OCI-LY7 (cell line): ENCODE data around the gene BAX. TPM values are rescaled to one million over a fixed set of nuclear protein-coding genes. Genes with fewer than 3 reads are reported as not detected.

Experiments used
- BruUV-seq: library from RNA; stranded (reverse); fragments of 400-500 nt; replicated peaks from 2 replicates; lab custom pipeline; 2021; lab: Mats Ljungman, UMichigan
- CTCF ChIA-PET: fragments of 300-600 bp; sonication (Branson Sonifier 250); formaldehyde crosslinking; loops from one replicate; lab custom pipeline; 2022; ENCODE audit warnings: antibody characterized with exemption; ENCODE audit not compliant: unreplicated experiment; lab: Charles Lee
- POLR2A ChIA-PET: fragments of 300-600 bp; sonication (Branson Sonifier 250); formaldehyde crosslinking; loops from one replicate; lab custom pipeline; 2022; ENCODE audit warnings: antibody characterized with exemption; lab: Charles Lee
- DNase-seq: peaks from one replicate; pipeline ENCODE4 v3.0.0-alpha.2; 2015; ENCODE audit warnings: low spot score
- H2AFZ ChIP-seq: fragments of 200-600 bp; sonication (generic), shearing (Covaris generic); 2 replicates; pipeline ENCODE4 v1.6.1; 2014; ENCODE audit warnings: mild to moderate bottlenecking, antibody characterized with exemption, low read length, moderate library complexity
- H3K27ac ChIP-seq: fragments of 200-600 bp; sonication (generic); 2 replicates; pipeline ENCODE4 v1.5.1; 2014; ENCODE audit warnings: mixed run types, low read depth, mild to moderate bottlenecking, moderate library complexity, low read length, inconsistent platforms; ENCODE audit not compliant: poor library complexity, severe bottlenecking
- H3K36me3 ChIP-seq: fragments of 200-600 bp; sonication (generic); 2 replicates; pipeline ENCODE4 v1.6.1; 2014; ENCODE audit warnings: mild to moderate bottlenecking, antibody characterized with exemption, low read length, moderate library complexity, mixed read lengths; ENCODE audit not compliant: insufficient read depth
- H3K4me1 ChIP-seq: fragments of 200-600 bp; sonication (generic); 2 replicates; pipeline ENCODE4 v1.5.1; 2014; ENCODE audit warnings: mild to moderate bottlenecking, low read length; ENCODE audit not compliant: insufficient read depth, poor library complexity, severe bottlenecking
- H3K4me2 ChIP-seq: fragments of 200-600 bp; sonication (generic); 2 replicates; pipeline ENCODE4 v1.6.1; 2014; ENCODE audit warnings: mild to moderate bottlenecking, low read length
- H3K4me3 ChIP-seq: fragments of 200-600 bp; sonication (generic); 2 replicates; pipeline ENCODE4 v1.5.1; 2014; ENCODE audit warnings: mild to moderate bottlenecking, low read depth, low read length; ENCODE audit not compliant: poor library complexity, severe bottlenecking
- H3K79me2 ChIP-seq: fragments of 200-600 bp; sonication (generic); 2 replicates; pipeline ENCODE4 v1.6.1; 2016; ENCODE audit warnings: low read depth, mild to moderate bottlenecking, low read length, moderate library complexity, mixed read lengths; ENCODE audit not compliant: insufficient read depth
- H3K9me2 ChIP-seq: fragments of 200-600 bp; sonication (generic); 2 replicates; pipeline ENCODE4 v1.6.1; 2016; ENCODE audit warnings: mild to moderate bottlenecking, low read length, mixed read lengths; ENCODE audit not compliant: insufficient read depth
- H3K9me3 ChIP-seq: fragments of 200-600 bp; sonication (generic); 2 replicates; pipeline ENCODE4 v1.6.1; 2014; ENCODE audit warnings: mild to moderate bottlenecking, mixed run types, low read length, mixed read lengths
- H4K20me1 ChIP-seq: fragments of 200-600 bp; sonication (generic); 2 replicates; pipeline ENCODE4 v1.6.1; 2014; ENCODE audit warnings: mild to moderate bottlenecking, antibody characterized with exemption, low read length, moderate library complexity, mixed read lengths; ENCODE audit not compliant: insufficient read depth
- EZH2phosphoT487 ChIP-seq: fragments of 200-600 bp; sonication (generic); IDR thresholded peaks from 2 replicates; pipeline ENCODE4 v1.6.1; 2018; ENCODE audit warnings: low read depth, borderline replicate concordance, mild to moderate bottlenecking, mixed run types, antibody characterized with exemption, low read length, moderate library complexity, mixed read lengths
- intact Hi-C: fragments of 100-400 bp; cut with micrococcal nuclease; formaldehyde crosslinking; loops from one replicate; pipeline ENCODE4 v1.10.0; 2022; ENCODE audit not compliant: unreplicated experiment
- total RNA-seq, 2 experiments: library from RNA; depleted of rRNA in 1 of 2; stranded (reverse); fragments of >200 nt in 1 of 2; shearing (Covaris generic) in 1 of 2; gene quantifications; 2 replicates each; pipeline ENCODE4 v1.2.3, GENCODE V29; 2014 to 2022
- TF ChIP-seq, protein P1 (sequence below): fragments of 200-600 bp; sonication (generic); conservative IDR thresholded peaks from 2 replicates; pipeline ENCODE4 v1.5.1; 2014; ENCODE audit warnings: mild to moderate bottlenecking, antibody characterized with exemption, low read length, moderate library complexity, mixed read lengths

Gene BAX
- total RNA-seq, 2 experiments from 2014 or later = 83.9 to 95.2 TPM

GRCh38 chr19:48947258-48947542 lies 7.5 kb upstream of the BAX start:
- Histone ChIP-seq H3K4me2 (no peak overlapping the region), H3K27ac (no peak overlapping the region), H3K4me1 (no peaks in the 10 kb centered on the region), H3K79me2 (no peaks in the 10 kb centered on the region), H3K36me3 (no peaks in the 10 kb centered on the region), H3K4me3 (no peak overlapping the region), H3K9me3 (peaks cover 13% of the 10 kb centered on the region), H3K9me2 (no peaks in the 10 kb centered on the region), H2AFZ (no peak overlapping the region), H4K20me1 (no peaks in the 10 kb centered on the region)
- intact Hi-C loops = no loop called here
- no TSS peak for BruUV-seq
- DNase-seq = no peak
- POLR2A ChIA-PET = no interaction called here
- CTCF ChIA-PET = no interaction called here
- TF ChIP-seq, protein P1, sequence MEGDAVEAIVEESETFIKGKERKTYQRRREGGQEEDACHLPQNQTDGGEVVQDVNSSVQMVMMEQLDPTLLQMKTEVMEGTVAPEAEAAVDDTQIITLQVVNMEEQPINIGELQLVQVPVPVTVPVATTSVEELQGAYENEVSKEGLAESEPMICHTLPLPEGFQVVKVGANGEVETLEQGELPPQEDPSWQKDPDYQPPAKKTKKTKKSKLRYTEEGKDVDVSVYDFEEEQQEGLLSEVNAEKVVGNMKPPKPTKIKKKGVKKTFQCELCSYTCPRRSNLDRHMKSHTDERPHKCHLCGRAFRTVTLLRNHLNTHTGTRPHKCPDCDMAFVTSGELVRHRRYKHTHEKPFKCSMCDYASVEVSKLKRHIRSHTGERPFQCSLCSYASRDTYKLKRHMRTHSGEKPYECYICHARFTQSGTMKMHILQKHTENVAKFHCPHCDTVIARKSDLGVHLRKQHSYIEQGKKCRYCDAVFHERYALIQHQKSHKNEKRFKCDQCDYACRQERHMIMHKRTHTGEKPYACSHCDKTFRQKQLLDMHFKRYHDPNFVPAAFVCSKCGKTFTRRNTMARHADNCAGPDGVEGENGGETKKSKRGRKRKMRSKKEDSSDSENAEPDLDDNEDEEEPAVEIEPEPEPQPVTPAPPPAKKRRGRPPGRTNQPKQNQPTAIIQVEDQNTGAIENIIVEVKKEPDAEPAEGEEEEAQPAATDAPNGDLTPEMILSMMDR = no peak

DNA sequence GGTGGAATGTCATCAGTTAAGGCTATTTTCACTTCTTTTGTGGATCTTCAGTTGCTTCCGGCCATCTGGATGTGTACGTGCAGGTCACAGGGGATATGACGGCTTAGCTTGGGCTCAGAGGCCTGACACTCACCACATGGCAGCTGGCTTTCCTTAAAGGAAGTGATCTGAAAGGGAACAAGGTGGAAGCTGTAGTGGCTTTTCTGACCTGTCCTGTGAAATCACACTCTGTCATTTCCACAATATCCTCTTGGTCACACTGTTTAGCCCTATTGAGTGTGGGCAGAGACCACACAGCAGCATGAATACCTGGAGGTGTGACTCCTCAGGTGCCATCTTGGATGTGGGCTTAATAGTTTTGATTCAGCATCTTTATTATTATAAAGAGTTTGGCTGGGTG lies 4.5 kb upstream of the BAX start:
- CTCF ChIA-PET = no interaction called here

DNA sequence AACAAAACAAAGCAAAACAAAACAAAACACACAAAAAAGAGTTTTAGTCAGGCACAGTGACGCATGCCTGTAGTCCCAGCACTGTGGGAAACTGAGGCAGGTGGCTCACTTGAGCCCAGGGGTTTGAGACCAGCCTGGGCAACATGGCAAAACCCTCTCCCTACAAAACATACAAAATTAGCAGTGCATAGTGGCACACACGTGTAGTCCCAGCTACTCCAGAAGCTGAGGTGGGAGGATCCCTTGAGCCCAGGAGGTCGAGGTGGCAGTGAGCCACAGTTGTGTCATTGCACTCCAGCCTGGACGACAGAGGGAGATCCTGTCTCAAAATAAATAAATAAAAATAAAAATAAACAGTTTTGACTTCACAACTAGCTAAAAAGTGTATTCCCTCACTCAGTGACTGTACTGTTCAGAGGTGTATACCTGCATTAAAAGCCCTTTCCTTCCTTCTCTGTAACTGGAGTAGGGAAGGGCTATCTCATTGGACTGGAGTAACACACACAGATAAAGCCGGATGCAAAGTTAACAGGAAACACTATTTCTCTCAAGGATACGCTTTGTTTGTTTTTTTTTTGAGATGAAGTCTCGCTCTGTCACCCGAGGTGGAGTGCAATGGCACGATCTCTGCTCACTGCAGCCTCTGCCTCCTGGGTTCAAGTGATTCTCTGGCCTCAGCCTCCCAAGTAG lies 3.7 kb upstream of the BAX start:
- intact Hi-C loops = no loop called here
- H3K4me2 ChIP-seq = no peak overlapping the region
- CTCF ChIA-PET = no interaction called here

More for the DNA sequence above, 4.5 kb upstream of the BAX start:
- no peaks in the 10 kb centered on the region for H4K20me1 ChIP-seq
- peaks cover 13% of the 10 kb centered on the region for H3K9me3 ChIP-seq
- no peak overlapping the region for H3K27ac ChIP-seq
- no peak overlapping the region for H2AFZ ChIP-seq
- no peak overlapping the region for H3K4me2 ChIP-seq
- no peak overlapping the region for H3K4me3 ChIP-seq
- H3K9me2 ChIP-seq = no peaks in the 10 kb centered on the region
- TF ChIP-seq, protein P1 = no peak
- TF ChIP-seq EZH2phosphoT487 = no peak
- no peak for DNase-seq
- POLR2A ChIA-PET = no interaction called here
- no TSS peak for BruUV-seq
- peaks cover 7% of the 10 kb centered on the region for H3K4me1 ChIP-seq
- peaks cover 4% of the 10 kb centered on the region; the same call in 1 of the 2 replicates for H3K79me2 ChIP-seq
- H3K36me3 ChIP-seq = no peaks in the 10 kb centered on the region
- intact Hi-C loops = no loop called here

More for the DNA sequence above, 3.7 kb upstream of the BAX start:
- Histone ChIP-seq H3K36me3 (peaks cover 2% of the 10 kb centered on the region; the same call in 1 of the 2 replicates), H3K27ac (no peak overlapping the region), H3K4me3 (no peak overlapping the region), H3K4me1 (peaks cover 15% of the 10 kb centered on the region), H2AFZ (no peak overlapping the region), H3K9me3 (peaks cover 13% of the 10 kb centered on the region), H4K20me1 (no peaks in the 10 kb centered on the region), H3K9me2 (no peaks in the 10 kb centered on the region), H3K79me2 (peaks cover 12% of the 10 kb centered on the region; the same call in 1 of the 2 replicates)
- DNase-seq = no peak
- BruUV-seq = no TSS peak
- no peak for TF ChIP-seq EZH2phosphoT487
- TF ChIP-seq, protein P1 = no peak
- POLR2A ChIA-PET = interaction anchor here (0.6 to 0.8 kb wide), 2 partner anchors 13 to 48 kb away, joined by 4 read pairs; no protein-coding TSS in a partner anchor
